ENCODE data around the gene GTSE1.
A peak's percentile ranks its signal among the peaks of the same experiment; 100 is the strongest.

GTSE1 gene

DNA sequence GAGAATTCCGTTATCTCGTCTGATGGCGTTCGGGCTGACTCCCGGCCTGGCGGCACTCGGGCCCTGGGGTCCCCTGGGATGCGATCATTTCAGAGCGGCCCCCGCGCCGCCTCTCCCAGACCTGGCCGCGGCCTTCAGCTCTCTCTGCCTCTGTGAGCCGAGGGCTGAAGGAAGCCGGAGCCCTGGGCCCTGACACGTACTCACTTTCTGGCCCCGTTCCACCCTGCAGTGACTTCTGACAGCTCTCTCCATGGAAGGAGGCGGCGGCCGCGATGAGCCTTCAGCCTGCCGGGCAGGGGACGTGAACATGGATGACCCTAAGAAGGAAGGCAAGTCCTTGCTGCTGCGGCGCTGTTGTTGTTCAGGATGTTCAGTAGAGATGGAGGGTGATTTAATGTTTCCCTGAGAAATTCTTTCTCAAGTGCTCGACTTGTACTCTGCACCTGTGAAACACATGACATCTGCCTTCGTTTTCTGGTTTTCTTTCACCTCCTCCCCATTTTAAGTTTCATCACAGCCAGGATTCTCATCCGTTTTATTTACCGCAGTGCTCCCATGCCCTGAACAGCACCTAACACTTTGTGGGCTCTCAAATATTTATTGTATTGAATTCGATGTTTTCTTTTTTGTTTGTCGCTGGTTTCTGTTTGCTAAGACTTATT is 612 bp downstream of the GTSE1 start:
- H4K20me1 ChIP-seq (ENCODE audit: low read depth, low read length) = no peaks in the 10 kb centered on the region
- H3K9me3 ChIP-seq (ENCODE audit: insufficient read depth, low read length) = no peaks in the 10 kb centered on the region
- TF ChIP-seq, protein P1, sequence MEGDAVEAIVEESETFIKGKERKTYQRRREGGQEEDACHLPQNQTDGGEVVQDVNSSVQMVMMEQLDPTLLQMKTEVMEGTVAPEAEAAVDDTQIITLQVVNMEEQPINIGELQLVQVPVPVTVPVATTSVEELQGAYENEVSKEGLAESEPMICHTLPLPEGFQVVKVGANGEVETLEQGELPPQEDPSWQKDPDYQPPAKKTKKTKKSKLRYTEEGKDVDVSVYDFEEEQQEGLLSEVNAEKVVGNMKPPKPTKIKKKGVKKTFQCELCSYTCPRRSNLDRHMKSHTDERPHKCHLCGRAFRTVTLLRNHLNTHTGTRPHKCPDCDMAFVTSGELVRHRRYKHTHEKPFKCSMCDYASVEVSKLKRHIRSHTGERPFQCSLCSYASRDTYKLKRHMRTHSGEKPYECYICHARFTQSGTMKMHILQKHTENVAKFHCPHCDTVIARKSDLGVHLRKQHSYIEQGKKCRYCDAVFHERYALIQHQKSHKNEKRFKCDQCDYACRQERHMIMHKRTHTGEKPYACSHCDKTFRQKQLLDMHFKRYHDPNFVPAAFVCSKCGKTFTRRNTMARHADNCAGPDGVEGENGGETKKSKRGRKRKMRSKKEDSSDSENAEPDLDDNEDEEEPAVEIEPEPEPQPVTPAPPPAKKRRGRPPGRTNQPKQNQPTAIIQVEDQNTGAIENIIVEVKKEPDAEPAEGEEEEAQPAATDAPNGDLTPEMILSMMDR (IDR thresholded peaks at IDR 0.05; ENCODE audit: insufficient read depth, low read length, poor library complexity, severe bottlenecking) = no peak
- no peak for TF ChIP-seq EZH2phosphoT487 (conservative IDR thresholded peaks at IDR 0.05; ENCODE audit: low read length)
- peaks cover 13% of the 10 kb centered on the region; the same call in 1 of the 2 replicates for H3K36me3 ChIP-seq (ENCODE audit: low read length)
- H3K27me3 ChIP-seq (ENCODE audit: low read length) = no peaks in the 10 kb centered on the region
- peak overlapping the region; percentile 74 for H3K27ac ChIP-seq (ENCODE audit: low read depth, low read length)
- H3K79me2 ChIP-seq (ENCODE audit: insufficient read depth, low read length) = peaks cover 46% of the 10 kb centered on the region
- H3K4me2 ChIP-seq (ENCODE audit: low read depth, low read length, poor library complexity, severe bottlenecking) = peak overlapping the region; percentile 100
- peak overlapping the region; percentile 69 for H2AFZ ChIP-seq (ENCODE audit: low read depth, low read length, severe bottlenecking)
- H3F3A ChIP-seq (ENCODE audit: insufficient read depth) = peaks cover 4% of the 10 kb centered on the region; the same call in 1 of the 2 replicates
- peak overlapping the region; percentile 82 for H3K4me3 ChIP-seq (ENCODE audit: insufficient read depth, low read length, poor library complexity, severe bottlenecking)
- H3K9me2 ChIP-seq (replicated peaks; ENCODE audit: insufficient read depth, low read length) = no peaks in the 10 kb centered on the region
- H3K9ac ChIP-seq (ENCODE audit: low read length) = peak overlapping the region; percentile 80

DNA sequence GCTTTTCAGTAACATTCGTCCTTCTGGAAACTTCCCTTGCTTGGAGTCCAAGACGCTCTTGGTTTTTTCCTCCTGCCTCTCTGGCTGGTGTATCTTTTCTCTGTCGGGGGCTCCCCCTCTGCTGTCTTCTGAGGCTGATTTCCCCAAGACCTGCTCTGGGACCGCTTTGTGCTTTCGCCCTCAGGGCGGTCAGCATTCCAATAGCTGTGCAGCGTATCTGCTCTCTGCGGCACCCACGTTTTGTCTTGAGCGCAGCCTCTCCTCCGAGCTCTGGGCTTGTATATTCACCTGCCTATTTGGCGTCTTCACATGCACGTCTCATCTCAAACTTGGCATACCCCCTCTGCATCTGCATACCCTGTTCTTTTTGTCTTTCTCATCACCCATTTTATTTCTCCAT is 2.4 kb downstream of the GTSE1 start:
- Histone ChIP-seq H3K36me3 (ENCODE audit: low read length) (peaks cover 13% of the 10 kb centered on the region; the same call in 1 of the 2 replicates), H3K4me3 (ENCODE audit: insufficient read depth, low read length, poor library complexity, severe bottlenecking) (no peak overlapping the region), H3K79me2 (ENCODE audit: insufficient read depth, low read length) (peaks cover 64% of the 10 kb centered on the region), H3K27ac (ENCODE audit: low read depth, low read length) (no peak overlapping the region), H3K9ac (ENCODE audit: low read length) (no peak overlapping the region), H3K4me2 (ENCODE audit: low read depth, low read length, poor library complexity, severe bottlenecking) (no peak overlapping the region), H3K9me2 (replicated peaks; ENCODE audit: insufficient read depth, low read length) (no peaks in the 10 kb centered on the region), H4K20me1 (ENCODE audit: low read depth, low read length) (no peaks in the 10 kb centered on the region), H3F3A (ENCODE audit: insufficient read depth) (peaks cover 4% of the 10 kb centered on the region; the same call in 1 of the 2 replicates), H3K9me3 (ENCODE audit: insufficient read depth, low read length) (no peaks in the 10 kb centered on the region), H2AFZ (ENCODE audit: low read depth, low read length, severe bottlenecking) (no peak overlapping the region), H3K27me3 (ENCODE audit: low read length) (no peaks in the 10 kb centered on the region)
- TF ChIP-seq, protein P1 (IDR thresholded peaks at IDR 0.05; ENCODE audit: insufficient read depth, low read length, poor library complexity, severe bottlenecking) = no peak
- no peak for TF ChIP-seq EZH2phosphoT487 (conservative IDR thresholded peaks at IDR 0.05; ENCODE audit: low read length)

DNA sequence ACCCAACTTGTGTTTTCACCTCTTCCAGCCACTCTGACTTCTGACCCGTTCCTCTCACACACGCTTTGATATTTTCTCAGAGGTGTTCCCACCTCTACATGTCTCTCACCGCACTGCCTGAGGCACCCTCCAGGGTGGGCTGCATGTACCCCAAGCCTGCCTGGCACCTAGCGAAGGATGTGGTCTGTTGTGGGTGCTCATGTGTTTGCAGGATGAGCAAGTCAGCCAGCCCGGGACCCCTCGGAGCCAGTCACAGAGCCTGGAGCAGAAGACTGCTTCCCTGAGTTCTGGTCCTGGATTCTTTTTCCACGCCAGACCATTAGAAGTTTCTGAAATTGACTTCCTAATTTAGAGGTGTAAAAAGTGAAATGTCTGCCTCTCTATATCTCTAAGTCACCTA is 3.8 kb downstream of the GTSE1 start:
- Histone ChIP-seq H2AFZ (ENCODE audit: low read depth, low read length, severe bottlenecking) (no peak overlapping the region), H3K4me2 (ENCODE audit: low read depth, low read length, poor library complexity, severe bottlenecking) (no peak overlapping the region), H3K36me3 (ENCODE audit: low read length) (peaks cover 17% of the 10 kb centered on the region; the same call in 1 of the 2 replicates), H3K27me3 (ENCODE audit: low read length) (no peaks in the 10 kb centered on the region), H3K9ac (ENCODE audit: low read length) (no peak overlapping the region), H3K27ac (ENCODE audit: low read depth, low read length) (no peak overlapping the region), H3F3A (ENCODE audit: insufficient read depth) (peaks cover 4% of the 10 kb centered on the region; the same call in 1 of the 2 replicates), H3K4me3 (ENCODE audit: insufficient read depth, low read length, poor library complexity, severe bottlenecking) (no peak overlapping the region), H3K9me3 (ENCODE audit: insufficient read depth, low read length) (no peaks in the 10 kb centered on the region), H4K20me1 (ENCODE audit: low read depth, low read length) (no peaks in the 10 kb centered on the region), H3K79me2 (ENCODE audit: insufficient read depth, low read length) (peaks cover 78% of the 10 kb centered on the region), H3K9me2 (replicated peaks; ENCODE audit: insufficient read depth, low read length) (no peaks in the 10 kb centered on the region)
- no peak for TF ChIP-seq EZH2phosphoT487 (conservative IDR thresholded peaks at IDR 0.05; ENCODE audit: low read length)
- TF ChIP-seq, protein P1 (IDR thresholded peaks at IDR 0.05; ENCODE audit: insufficient read depth, low read length, poor library complexity, severe bottlenecking) = no peak

Data from SU-DHL-6 (cell line).